Hair follicle dermal papilla cell (primary cell): ENCODE measurements around the gene PYGO1. TPM values are rescaled to one million over a fixed set of nuclear protein-coding genes. Genes with fewer than 3 reads are reported as not detected.

Experiments
- total RNA-seq: library from RNA; depleted of rRNA; stranded (reverse); fragments of >200 nt; gene quantifications from 2 replicates; pipeline ENCODE4 v1.2.3, GENCODE V29; 2012

Gene PYGO1
- 11.7 and 15.9 TPM in 2 replicates for total RNA-seq

GRCh38 chr15:55588070-55588814 is at the start of gene PYGO1:
Gene PYGO1 (minus strand): TSS chr15:55588345. CDS start chr15:55587883, 462 bp downstream.

Other genes starting within 250 kb of the PYGO1 start
- 45.9 and 63.4 TPM in 2 replicates for gene CCPG1, start 180.0 kb downstream of the PYGO1 start, total RNA-seq
- gene PIERCE2, start 179.8 kb downstream of the PYGO1 start, total RNA-seq, result 1.6 and 4.1 TPM in 2 replicates
- gene DNAAF4, start 80.1 kb downstream of the PYGO1 start, total RNA-seq, result 2.2 and 2.9 TPM in 2 replicates
- gene PRTG, start 154.8 kb upstream of the PYGO1 start, total RNA-seq, result 0.49 and 1.9 TPM in 2 replicates